ENCODE results near the gene PKLR. TPM values are rescaled to one million over a fixed set of nuclear protein-coding genes. Genes with fewer than 3 reads are reported as not detected.

Gene PKLR
- total and polyA plus RNA-seq, 4 donors, result 10.4 to 56.1 (median 40.6) TPM

DNA sequence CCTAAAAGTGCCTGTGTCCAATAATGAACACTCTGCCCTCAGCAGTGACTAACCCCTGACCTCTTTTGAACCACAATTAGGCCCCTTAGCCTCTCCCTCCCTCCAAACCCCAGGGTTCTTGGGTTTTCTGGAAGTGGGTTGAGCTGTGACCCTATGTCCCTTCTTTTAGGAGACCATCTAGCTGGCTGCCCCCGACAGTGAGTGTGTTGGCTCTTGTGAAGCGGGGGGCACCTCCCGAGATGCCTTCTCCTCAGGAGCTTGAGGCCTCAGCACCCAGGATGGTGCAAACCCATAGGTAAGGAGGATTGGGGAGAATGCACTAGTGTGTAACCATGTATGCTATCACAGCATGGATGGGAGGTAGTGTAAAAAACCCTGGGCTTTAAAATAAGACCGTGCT is 26.7 kb upstream of the PKLR start:
- peaks cover 5 to 22% (median 12%) of the 10 kb centered on the region in 4 donors for H3K36me3 ChIP-seq (ENCODE audit: control insufficient read depth in 4 of 4, insufficient read depth in 3 of 4, low read depth in 1 of 4, low read length in 3 of 4)
- DNase-seq (ENCODE audit: low spot score), result no peak
- H3K4me1 ChIP-seq (ENCODE audit: control insufficient read depth in 4 of 4, insufficient read depth in 4 of 4, low read length in 3 of 4), result peaks cover 0 to 21% (median 13%) of the 10 kb centered on the region in 4 donors
- no peak overlapping the region for H3K9ac ChIP-seq (ENCODE audit: low read depth in 1 of 2, low read length in 2 of 2)
- no peak overlapping the region for H3K27ac ChIP-seq (ENCODE audit: low read depth in 1 of 2, low read length in 2 of 2)
- H3K4me3 ChIP-seq (ENCODE audit: low read depth in 1 of 3, low read length in 3 of 3), result no peak overlapping the region
- H3K9me3 ChIP-seq (ENCODE audit: control insufficient read depth in 4 of 4, low read length in 3 of 4), result no peaks in the 10 kb centered on the region
- no peaks in the 10 kb centered on the region for H3K27me3 ChIP-seq (ENCODE audit: control insufficient read depth in 4 of 4, insufficient read depth in 4 of 4, low read length in 3 of 4)
- TF ChIP-seq SP1 (IDR thresholded peaks at IDR 0.05), result no peak
- no peak for TF ChIP-seq FOXA2 (IDR thresholded peaks at IDR 0.05)
- TF ChIP-seq, protein P1, sequence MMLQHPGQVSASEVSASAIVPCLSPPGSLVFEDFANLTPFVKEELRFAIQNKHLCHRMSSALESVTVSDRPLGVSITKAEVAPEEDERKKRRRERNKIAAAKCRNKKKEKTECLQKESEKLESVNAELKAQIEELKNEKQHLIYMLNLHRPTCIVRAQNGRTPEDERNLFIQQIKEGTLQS (IDR thresholded peaks at IDR 0.05), result no peak
- TF ChIP-seq JUND (IDR thresholded peaks at IDR 0.05), result no peak
- 93% methylated on average over 4 of the region's 4 CpGs for WGBS

DNA sequence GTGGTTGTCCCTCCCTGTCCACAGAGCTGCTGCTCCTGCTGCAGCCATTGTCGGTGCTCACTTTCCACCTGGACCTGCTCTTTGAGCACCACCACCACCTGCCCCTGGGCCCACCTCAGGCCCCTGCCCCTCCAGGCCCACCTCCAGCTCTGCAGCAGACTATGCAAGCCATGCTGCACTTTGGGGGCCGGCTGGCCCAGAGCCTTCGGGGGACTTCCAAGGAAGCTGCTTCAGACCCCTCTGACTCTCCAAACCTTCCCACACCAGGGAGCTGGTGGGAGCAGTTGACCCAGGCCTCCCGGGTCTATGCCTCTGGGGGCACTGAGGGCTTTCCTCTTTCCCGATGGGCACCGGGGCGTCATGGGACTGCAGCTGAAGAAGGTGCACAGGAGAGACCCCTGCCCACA is 25.4 kb upstream of the PKLR start:
- H3K36me3 ChIP-seq (ENCODE audit: control insufficient read depth in 4 of 4, insufficient read depth in 3 of 4, low read depth in 1 of 4, low read length in 3 of 4), result peaks cover 5 to 22% (median 12%) of the 10 kb centered on the region in 4 donors
- H3K27me3 ChIP-seq (ENCODE audit: control insufficient read depth in 4 of 4, insufficient read depth in 4 of 4, low read length in 3 of 4), result no peaks in the 10 kb centered on the region
- no peak for DNase-seq (ENCODE audit: low spot score)
- no peak overlapping the region for H3K4me3 ChIP-seq (ENCODE audit: low read depth in 1 of 3, low read length in 3 of 3)
- H3K9me3 ChIP-seq (ENCODE audit: control insufficient read depth in 4 of 4, low read length in 3 of 4), result no peaks in the 10 kb centered on the region
- WGBS, result 96% methylated on average over 7 of the region's 7 CpGs
- TF ChIP-seq, protein P1 (IDR thresholded peaks at IDR 0.05), result no peak
- TF ChIP-seq GABPA (IDR thresholded peaks at IDR 0.05 in 1 of 2, conservative IDR thresholded peaks at IDR 0.05 in 1 of 2), result no peak
- no peak for TF ChIP-seq YY1 (IDR thresholded peaks at IDR 0.05)
- TF ChIP-seq, protein P2, sequence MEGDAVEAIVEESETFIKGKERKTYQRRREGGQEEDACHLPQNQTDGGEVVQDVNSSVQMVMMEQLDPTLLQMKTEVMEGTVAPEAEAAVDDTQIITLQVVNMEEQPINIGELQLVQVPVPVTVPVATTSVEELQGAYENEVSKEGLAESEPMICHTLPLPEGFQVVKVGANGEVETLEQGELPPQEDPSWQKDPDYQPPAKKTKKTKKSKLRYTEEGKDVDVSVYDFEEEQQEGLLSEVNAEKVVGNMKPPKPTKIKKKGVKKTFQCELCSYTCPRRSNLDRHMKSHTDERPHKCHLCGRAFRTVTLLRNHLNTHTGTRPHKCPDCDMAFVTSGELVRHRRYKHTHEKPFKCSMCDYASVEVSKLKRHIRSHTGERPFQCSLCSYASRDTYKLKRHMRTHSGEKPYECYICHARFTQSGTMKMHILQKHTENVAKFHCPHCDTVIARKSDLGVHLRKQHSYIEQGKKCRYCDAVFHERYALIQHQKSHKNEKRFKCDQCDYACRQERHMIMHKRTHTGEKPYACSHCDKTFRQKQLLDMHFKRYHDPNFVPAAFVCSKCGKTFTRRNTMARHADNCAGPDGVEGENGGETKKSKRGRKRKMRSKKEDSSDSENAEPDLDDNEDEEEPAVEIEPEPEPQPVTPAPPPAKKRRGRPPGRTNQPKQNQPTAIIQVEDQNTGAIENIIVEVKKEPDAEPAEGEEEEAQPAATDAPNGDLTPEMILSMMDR (IDR thresholded peaks at IDR 0.05; ENCODE audit: low read depth, low read length, missing input control), result no peak
- TF ChIP-seq NR2F2 (IDR thresholded peaks at IDR 0.05), result no peak
- no peak for TF ChIP-seq RAD21 (IDR thresholded peaks at IDR 0.05)
- TF ChIP-seq, protein P3, sequence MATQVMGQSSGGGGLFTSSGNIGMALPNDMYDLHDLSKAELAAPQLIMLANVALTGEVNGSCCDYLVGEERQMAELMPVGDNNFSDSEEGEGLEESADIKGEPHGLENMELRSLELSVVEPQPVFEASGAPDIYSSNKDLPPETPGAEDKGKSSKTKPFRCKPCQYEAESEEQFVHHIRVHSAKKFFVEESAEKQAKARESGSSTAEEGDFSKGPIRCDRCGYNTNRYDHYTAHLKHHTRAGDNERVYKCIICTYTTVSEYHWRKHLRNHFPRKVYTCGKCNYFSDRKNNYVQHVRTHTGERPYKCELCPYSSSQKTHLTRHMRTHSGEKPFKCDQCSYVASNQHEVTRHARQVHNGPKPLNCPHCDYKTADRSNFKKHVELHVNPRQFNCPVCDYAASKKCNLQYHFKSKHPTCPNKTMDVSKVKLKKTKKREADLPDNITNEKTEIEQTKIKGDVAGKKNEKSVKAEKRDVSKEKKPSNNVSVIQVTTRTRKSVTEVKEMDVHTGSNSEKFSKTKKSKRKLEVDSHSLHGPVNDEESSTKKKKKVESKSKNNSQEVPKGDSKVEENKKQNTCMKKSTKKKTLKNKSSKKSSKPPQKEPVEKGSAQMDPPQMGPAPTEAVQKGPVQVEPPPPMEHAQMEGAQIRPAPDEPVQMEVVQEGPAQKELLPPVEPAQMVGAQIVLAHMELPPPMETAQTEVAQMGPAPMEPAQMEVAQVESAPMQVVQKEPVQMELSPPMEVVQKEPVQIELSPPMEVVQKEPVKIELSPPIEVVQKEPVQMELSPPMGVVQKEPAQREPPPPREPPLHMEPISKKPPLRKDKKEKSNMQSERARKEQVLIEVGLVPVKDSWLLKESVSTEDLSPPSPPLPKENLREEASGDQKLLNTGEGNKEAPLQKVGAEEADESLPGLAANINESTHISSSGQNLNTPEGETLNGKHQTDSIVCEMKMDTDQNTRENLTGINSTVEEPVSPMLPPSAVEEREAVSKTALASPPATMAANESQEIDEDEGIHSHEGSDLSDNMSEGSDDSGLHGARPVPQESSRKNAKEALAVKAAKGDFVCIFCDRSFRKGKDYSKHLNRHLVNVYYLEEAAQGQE (IDR thresholded peaks at IDR 0.05), result no peak
- no peak overlapping the region for H3K9ac ChIP-seq (ENCODE audit: low read depth in 1 of 2, low read length in 2 of 2)
- H3K27ac ChIP-seq (ENCODE audit: low read depth in 1 of 2, low read length in 2 of 2), result no peak overlapping the region
- peaks cover 2 to 29% (median 21%) of the 10 kb centered on the region in 4 donors for H3K4me1 ChIP-seq (ENCODE audit: control insufficient read depth in 4 of 4, insufficient read depth in 4 of 4, low read length in 3 of 4)

DNA sequence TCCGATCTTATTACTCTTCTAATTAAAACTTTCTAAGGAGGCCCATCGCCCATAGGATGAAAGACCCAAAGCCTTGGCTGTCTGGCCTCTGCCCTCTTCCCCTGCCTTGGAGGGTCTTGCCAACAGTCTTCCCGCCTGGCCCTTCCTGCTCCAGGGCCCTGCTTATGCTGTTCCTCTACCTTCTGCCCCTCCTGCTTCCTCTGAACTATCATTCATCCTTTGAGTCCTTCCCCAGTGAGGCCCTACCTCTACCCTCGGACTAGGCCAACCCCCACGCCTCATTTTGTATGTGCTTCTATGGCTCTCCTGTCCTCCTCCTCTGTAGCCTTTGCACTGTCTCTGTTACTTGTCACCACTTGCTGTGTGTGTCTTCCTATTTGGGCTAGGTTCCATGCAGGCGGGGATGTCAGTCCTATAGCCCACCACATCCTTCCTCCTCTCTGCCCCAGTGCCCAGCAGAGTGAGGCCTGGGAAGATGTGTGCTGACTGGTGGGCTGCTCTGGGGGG is 24.8 kb upstream of the PKLR start:
- TF ChIP-seq FOXA1 (IDR thresholded peaks at IDR 0.05) (no peak), JUND (IDR thresholded peaks at IDR 0.05) (no peak), RXRA (IDR thresholded peaks at IDR 0.05) (no peak), RAD21 (IDR thresholded peaks at IDR 0.05) (no peak), NR2F2 (IDR thresholded peaks at IDR 0.05) (no peak), HNF4A (conservative IDR thresholded peaks at IDR 0.05) (no peak), EGR1 (IDR thresholded peaks at IDR 0.05; ENCODE audit: low read depth in 2 of 2) (no peak), SP1 (IDR thresholded peaks at IDR 0.05) (no peak)
- TF ChIP-seq, protein P4, sequence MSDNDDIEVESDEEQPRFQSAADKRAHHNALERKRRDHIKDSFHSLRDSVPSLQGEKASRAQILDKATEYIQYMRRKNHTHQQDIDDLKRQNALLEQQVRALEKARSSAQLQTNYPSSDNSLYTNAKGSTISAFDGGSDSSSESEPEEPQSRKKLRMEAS (IDR thresholded peaks at IDR 0.05), result no peak
- TF ChIP-seq, protein P1 (IDR thresholded peaks at IDR 0.05), result no peak
- TF ChIP-seq, protein P2 (IDR thresholded peaks at IDR 0.05; ENCODE audit: low read depth, low read length, missing input control), result no peak
- H3K9me3 ChIP-seq (ENCODE audit: control insufficient read depth in 4 of 4, low read length in 3 of 4), result no peaks in the 10 kb centered on the region
- no peak for DNase-seq (ENCODE audit: low spot score)
- H3K4me3 ChIP-seq (ENCODE audit: low read depth in 1 of 3, low read length in 3 of 3), result no peak overlapping the region
- no peak overlapping the region for H3K9ac ChIP-seq (ENCODE audit: low read depth in 1 of 2, low read length in 2 of 2)
- H3K27ac ChIP-seq (ENCODE audit: low read depth in 1 of 2, low read length in 2 of 2), result no peak overlapping the region
- H3K4me1 ChIP-seq (ENCODE audit: control insufficient read depth in 4 of 4, insufficient read depth in 4 of 4, low read length in 3 of 4), result peaks cover 2 to 30% (median 22%) of the 10 kb centered on the region in 4 donors
- peaks cover 5 to 18% (median 9%) of the 10 kb centered on the region in 4 donors for H3K36me3 ChIP-seq (ENCODE audit: control insufficient read depth in 4 of 4, insufficient read depth in 3 of 4, low read depth in 1 of 4, low read length in 3 of 4)
- H3K27me3 ChIP-seq (ENCODE audit: control insufficient read depth in 4 of 4, insufficient read depth in 4 of 4, low read length in 3 of 4), result no peaks in the 10 kb centered on the region
- 87% methylated on average over 6 of the region's 6 CpGs for WGBS
